ENCODE results near the gene VAV2.

- TF ChIP-seq CTCF (conservative IDR thresholded peaks at IDR 0.05; ENCODE audit: low read length) (no peak), EZH2phosphoT487 (IDR thresholded peaks at IDR 0.05; ENCODE audit: borderline replicate concordance, low read depth, low read length) (no peak)
Measured at GRCh38 chr9:133869674-133870405, 122.3 kb downstream of the VAV2 start.
